SJSA1 (cell line): ENCODE data around the gene STIM1. TPM values are rescaled to one million over a fixed set of nuclear protein-coding genes. Genes with fewer than 3 reads are reported as not detected.
A peak's percentile ranks its signal among the peaks of the same experiment; 100 is the strongest.
"Not testable (repeated sequence)": the region's sequence is repeated elsewhere in the genome, so short reads cannot be mapped to it uniquely, and the experiment has no call there.

Source experiments
- DNase-seq, 2 experiments: peaks; one replicate each; pipeline ENCODE4 v3.0.0-alpha.2; 2015 to 2020; ENCODE audit warnings: low spot score in 2 of 2, low read depth in 1 of 2
- H3K27ac ChIP-seq: fragments of 250-450 bp; sonication (Bioruptor Pico); 2 replicates; pipeline ENCODE4 v1.5.1; 2020; ENCODE audit warnings: mild to moderate bottlenecking, moderate library complexity
- H3K27me3 ChIP-seq: fragments of 250-450 bp; sonication (Bioruptor Pico); replicated peaks from 2 replicates; pipeline ENCODE4 v1.5.1; 2020; ENCODE audit warnings: mild to moderate bottlenecking, moderate library complexity
- H3K36me3 ChIP-seq: fragments of 250-450 bp; sonication (Bioruptor Pico); 2 replicates; pipeline ENCODE4 v1.5.1; 2020; ENCODE audit warnings: mild to moderate bottlenecking
- H3K4me1 ChIP-seq: fragments of 250-450 bp; sonication (Bioruptor Pico); replicated peaks from 2 replicates; pipeline ENCODE4 v1.6.1; 2021; ENCODE audit warnings: mild to moderate bottlenecking
- H3K4me3 ChIP-seq: fragments of 250-450 bp; sonication (Bioruptor Pico); 2 replicates; pipeline ENCODE4 v1.5.1; 2020; ENCODE audit warnings: mild to moderate bottlenecking
- H3K9me3 ChIP-seq: fragments of 250-450 bp; sonication (Bioruptor Pico); replicated peaks from 2 replicates; pipeline ENCODE4 v1.5.1; 2020; ENCODE audit warnings: mild to moderate bottlenecking
- total RNA-seq: library from RNA; depleted of rRNA; stranded (reverse); fragments of >200 nt; shearing (Covaris generic); gene quantifications from 2 replicates; pipeline ENCODE4 v1.2.3, GENCODE V29; 2014; rRNA removed

The STIM1 gene
- total RNA-seq = 87.2 and 99.9 TPM in 2 replicates

DNA sequence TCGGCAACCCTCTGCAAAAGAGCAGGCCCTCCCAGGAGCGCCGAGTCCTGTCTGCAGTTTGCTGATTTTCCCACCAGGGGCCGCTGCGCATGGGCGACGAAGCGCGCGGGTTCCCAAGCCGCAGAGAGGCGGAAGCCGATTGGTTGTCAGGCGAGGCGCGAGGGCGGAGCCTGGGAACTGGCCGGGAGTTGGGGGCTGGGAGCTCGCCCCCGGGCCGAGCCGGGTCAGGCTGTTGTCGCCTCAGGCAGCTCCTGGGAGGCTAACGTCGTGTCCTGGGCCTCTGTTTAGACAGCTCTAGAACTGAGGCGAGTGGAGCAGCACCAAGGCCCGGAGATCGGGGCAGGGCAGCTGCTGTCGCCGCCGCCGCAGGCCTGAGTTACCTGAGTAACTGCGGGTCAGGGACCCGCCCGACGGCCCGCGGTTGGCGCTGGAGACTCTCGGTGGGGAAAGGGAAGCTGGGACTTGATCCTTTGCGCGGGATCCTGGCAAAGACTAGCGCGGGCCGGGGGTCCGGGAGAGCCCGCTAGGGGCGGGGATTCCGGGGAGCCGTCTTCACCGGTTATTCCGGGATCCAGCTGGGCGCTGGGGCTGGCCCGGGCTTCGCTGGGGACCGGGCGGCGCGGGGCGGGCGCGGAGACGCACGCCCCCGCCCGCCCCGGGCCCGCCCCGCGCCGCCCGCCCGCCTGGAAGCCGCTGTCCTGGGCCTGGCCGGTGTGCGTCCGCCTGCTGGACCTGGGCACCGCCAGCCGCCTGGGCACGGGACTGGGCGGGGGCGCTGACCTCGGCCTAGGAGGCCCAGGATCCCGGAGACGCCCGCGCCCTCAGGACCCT lies at the start of gene STIM1:
TSS of gene STIM1 (plus strand) at position 688 of the 831 bp plus-strand sequence. CDS start 607 bp downstream, outside the sequence.
- Histone ChIP-seq H3K9me3 (no peaks in the 10 kb centered on the region), H3K36me3 (peaks cover 6% of the 10 kb centered on the region; the same call in 1 of the 2 replicates), H3K4me1 (peaks cover 47% of the 10 kb centered on the region), H3K27ac (peak within 1 kb of the TSS; percentile 85), H3K27me3 (no peaks in the 10 kb centered on the region), H3K4me3 (peak within 1 kb of the TSS; percentile 82)
- DNase-seq = peak; percentile 98 to 99

- H3K27me3 ChIP-seq = no peaks in the 10 kb centered on the region
- peak; percentile 57 to 67 for DNase-seq
- H3K4me3 ChIP-seq = peak within 1 kb of the TSS; percentile 45
- peaks cover 12% of the 10 kb centered on the region for H3K4me1 ChIP-seq
- no peaks in the 10 kb centered on the region for H3K36me3 ChIP-seq
- H3K27ac ChIP-seq = no peak within 1 kb of the TSS
- no peaks in the 10 kb centered on the region for H3K9me3 ChIP-seq
Observed at GRCh38 chr11:3807909-3808860, 47.3 kb upstream of the STIM1 start, which contains the start of gene PGAP2. Gene PGAP2, plus strand, starts transcription at chr11:3808560. Its CDS starts 2,700 bp downstream, at chr11:3811260.

GRCh38 chr11:3808861-3809623 lies 46.4 kb upstream of the STIM1 start:
- H3K27ac ChIP-seq = no peak overlapping the region
- H3K4me1 ChIP-seq = peaks cover 12% of the 10 kb centered on the region

GRCh38 chr11:3809624-3809928 lies 45.9 kb upstream of the STIM1 start:
- no peaks in the 10 kb centered on the region for H3K27me3 ChIP-seq
- no peak for DNase-seq
- H3K9me3 ChIP-seq = no peaks in the 10 kb centered on the region
- no peaks in the 10 kb centered on the region for H3K36me3 ChIP-seq
- H3K4me1 ChIP-seq = peaks cover 12% of the 10 kb centered on the region
- no peak overlapping the region for H3K27ac ChIP-seq
- no peak overlapping the region for H3K4me3 ChIP-seq

More at GRCh38 chr11:3808861-3809623, 46.4 kb upstream of the STIM1 start:
- Histone ChIP-seq H3K4me3 (peak overlapping the region; percentile 45), H3K27me3 (no peaks in the 10 kb centered on the region), H3K9me3 (no peaks in the 10 kb centered on the region), H3K36me3 (no peaks in the 10 kb centered on the region)
- DNase-seq = peak in 1 of 2 experiments; percentile 31

DNA sequence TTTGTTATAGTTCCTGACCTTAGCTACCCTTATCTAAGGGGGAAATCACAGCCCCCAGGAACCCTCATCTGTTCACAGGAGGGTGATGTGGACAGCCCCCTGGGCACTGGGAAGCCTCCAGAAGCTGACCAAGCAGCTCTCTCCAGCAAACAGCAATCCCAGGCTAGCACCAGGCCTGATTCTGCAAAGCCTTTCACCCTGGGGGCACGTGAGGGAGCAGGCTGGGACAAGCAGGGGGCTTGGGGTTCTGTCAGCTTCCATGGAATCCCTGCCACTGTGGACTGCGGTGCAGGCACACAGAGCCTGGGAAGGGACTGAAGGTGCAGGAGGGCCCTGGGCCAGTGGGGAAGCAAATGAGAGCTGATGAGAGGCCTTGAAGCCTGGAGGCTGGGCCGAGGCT lies 45.0 kb upstream of the STIM1 start:
- Histone ChIP-seq H3K27me3 (no peaks in the 10 kb centered on the region), H3K9me3 (no peaks in the 10 kb centered on the region), H3K27ac (no peak overlapping the region), H3K4me1 (peaks cover 12% of the 10 kb centered on the region), H3K4me3 (no peak overlapping the region), H3K36me3 (no peaks in the 10 kb centered on the region)
- DNase-seq = no peak

GRCh38 chr11:3810951-3811350 lies 44.5 kb upstream of the STIM1 start:
- DNase-seq = no peak

DNA sequence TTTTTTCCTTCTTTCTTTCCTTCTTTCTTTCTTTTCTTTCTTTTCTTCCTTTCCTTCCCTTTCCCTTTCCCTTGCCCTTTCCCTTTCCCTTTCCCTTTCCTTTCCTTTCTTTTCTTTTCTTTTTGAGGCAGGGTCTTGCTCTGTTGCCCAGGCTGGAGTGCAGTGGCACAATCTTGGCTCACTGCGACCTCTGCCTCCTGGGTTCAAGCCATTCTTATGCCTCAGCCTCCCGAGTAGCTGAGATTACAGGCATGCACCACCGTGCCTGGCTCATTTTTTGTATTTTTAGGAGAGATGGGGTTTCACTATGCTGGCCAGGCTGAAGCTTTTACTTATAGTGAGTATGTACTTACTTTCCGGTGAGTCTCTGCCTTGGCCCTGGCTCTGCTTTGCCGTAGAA lies 40.6 kb upstream of the STIM1 start:
- not testable (repeated sequence) for DNase-seq, H3K4me1 ChIP-seq, H3K27me3 ChIP-seq, H3K4me3 ChIP-seq, H3K9me3 ChIP-seq, H3K27ac ChIP-seq, H3K36me3 ChIP-seq

More at GRCh38 chr11:3810951-3811350, 44.5 kb upstream of the STIM1 start:
- H3K27ac ChIP-seq = no peak overlapping the region
- no peak overlapping the region for H3K4me3 ChIP-seq
- H3K9me3 ChIP-seq = no peaks in the 10 kb centered on the region
- no peaks in the 10 kb centered on the region for H3K36me3 ChIP-seq
- H3K4me1 ChIP-seq = peaks cover 12% of the 10 kb centered on the region
- no peaks in the 10 kb centered on the region for H3K27me3 ChIP-seq

DNA sequence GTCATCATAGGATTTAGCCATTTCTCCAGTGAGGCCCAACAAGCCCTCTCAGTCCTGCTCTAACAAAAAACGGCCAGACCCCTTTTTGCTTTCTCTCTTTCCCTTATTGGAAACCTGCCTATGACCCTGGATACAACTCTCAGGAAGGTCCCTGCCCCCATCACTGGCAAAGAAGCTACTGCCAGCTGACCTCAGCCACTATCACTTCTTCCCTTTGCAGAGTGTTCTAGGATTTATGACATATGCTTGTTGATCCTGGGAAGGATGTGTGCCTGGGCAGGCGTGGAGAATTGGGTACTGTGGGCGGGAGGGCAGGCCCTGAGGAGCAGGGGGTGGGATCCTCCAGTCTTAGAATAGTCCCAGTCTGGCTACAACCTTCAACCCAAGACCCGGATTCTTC lies 39.6 kb upstream of the STIM1 start:
- Histone ChIP-seq H3K27ac (no peak overlapping the region), H3K36me3 (no peaks in the 10 kb centered on the region), H3K9me3 (peaks cover 2% of the 10 kb centered on the region; the same call in 1 of the 2 replicates), H3K4me3 (no peak overlapping the region), H3K27me3 (no peaks in the 10 kb centered on the region), H3K4me1 (no peaks in the 10 kb centered on the region)
- DNase-seq = no peak

GRCh38 chr11:3816673-3817072 lies 38.8 kb upstream of the STIM1 start:
- Histone ChIP-seq H3K36me3 (peaks cover 3% of the 10 kb centered on the region; the same call in 1 of the 2 replicates), H3K27ac (no peak overlapping the region), H3K27me3 (no peaks in the 10 kb centered on the region), H3K4me3 (no peak overlapping the region), H3K9me3 (peaks cover 2% of the 10 kb centered on the region; the same call in 1 of the 2 replicates), H3K4me1 (no peaks in the 10 kb centered on the region)
- DNase-seq = no peak

DNA sequence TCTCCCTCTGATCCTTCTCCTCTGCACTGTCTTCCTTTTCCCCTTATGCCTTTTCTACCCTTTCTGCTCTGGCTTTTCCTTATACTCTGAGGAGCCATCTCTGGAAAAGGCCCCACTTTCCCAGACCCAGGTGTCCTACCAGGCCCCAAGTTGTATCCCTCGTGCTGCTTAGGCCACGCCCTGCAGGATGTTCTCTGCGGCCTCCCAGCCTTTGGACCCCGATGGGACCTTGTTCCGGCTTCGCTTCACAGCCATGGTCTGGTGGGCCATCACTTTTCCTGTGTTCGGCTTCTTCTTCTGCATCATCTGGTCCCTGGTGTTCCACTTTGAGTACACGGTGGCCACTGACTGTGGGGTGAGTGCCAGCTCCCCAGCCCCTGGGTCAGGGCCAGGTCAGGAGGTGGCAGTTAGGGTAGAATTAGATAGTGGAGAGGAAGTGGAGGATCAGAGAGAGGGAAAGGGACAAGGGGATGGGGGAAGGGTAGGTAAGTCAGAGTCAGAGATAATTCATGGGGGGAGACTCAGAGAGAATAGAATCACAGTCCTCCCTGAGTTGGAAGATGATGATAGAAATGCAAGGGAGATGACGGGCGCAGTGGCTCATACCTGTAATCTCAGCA lies 38.2 kb upstream of the STIM1 start:
- no peak for DNase-seq
- H3K4me1 ChIP-seq = no peaks in the 10 kb centered on the region
- H3K27me3 ChIP-seq = no peaks in the 10 kb centered on the region
- peaks cover 2% of the 10 kb centered on the region; the same call in 1 of the 2 replicates for H3K9me3 ChIP-seq
- no peak overlapping the region for H3K27ac ChIP-seq
- H3K36me3 ChIP-seq = peaks cover 3% of the 10 kb centered on the region; the same call in 1 of the 2 replicates
- no peak overlapping the region for H3K4me3 ChIP-seq

DNA sequence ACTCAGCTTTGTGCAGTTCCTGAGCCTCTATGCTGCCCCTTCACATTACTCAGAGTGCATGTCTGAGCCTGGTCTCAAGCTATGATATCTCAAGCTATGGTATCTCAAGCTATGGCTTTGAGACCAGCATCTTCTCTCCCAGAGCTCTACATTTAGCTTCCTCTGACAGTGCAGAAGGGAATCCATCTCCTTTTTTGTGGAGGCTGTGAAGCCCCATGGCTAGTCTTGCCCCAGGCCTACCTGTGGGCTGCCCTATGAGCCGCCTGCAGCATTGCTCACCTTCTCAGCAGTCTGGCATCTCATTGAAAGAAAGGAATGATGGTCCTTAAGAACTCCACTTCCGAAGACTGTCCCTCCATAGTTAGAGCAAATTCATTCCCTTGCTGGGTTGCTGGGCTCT lies 34.5 kb upstream of the STIM1 start:
- no peak overlapping the region for H3K4me3 ChIP-seq
- H3K27ac ChIP-seq = no peak overlapping the region
- no peaks in the 10 kb centered on the region for H3K27me3 ChIP-seq
- peaks cover 18% of the 10 kb centered on the region for H3K36me3 ChIP-seq
- peaks cover 2% of the 10 kb centered on the region; the same call in 1 of the 2 replicates for H3K9me3 ChIP-seq
- DNase-seq = no peak
- no peaks in the 10 kb centered on the region for H3K4me1 ChIP-seq

DNA sequence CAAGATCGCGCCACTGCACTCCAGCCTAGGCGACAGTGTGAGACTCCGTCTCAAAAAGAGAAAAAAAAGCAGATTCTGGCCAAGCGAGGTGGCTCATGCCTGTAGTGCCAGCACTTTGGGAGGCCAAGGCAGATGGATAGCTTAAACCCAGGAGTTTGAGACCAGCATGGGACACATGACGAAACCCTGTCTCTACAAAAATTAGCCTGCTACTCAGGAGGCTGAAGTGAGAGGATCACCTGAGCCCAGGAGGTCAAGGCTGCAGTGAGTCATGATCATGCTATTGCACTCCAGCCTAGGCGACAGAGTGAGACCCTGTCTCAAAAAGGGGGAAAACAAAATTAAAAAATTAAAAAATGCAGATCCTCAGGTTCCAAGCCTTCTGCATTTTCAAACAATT lies 33.2 kb upstream of the STIM1 start:
- no peak overlapping the region for H3K4me3 ChIP-seq
- H3K36me3 ChIP-seq = peaks cover 32% of the 10 kb centered on the region
- H3K4me1 ChIP-seq = no peaks in the 10 kb centered on the region
- no peak for DNase-seq
- no peak overlapping the region for H3K27ac ChIP-seq
- H3K27me3 ChIP-seq = no peaks in the 10 kb centered on the region
- H3K9me3 ChIP-seq = 0 out of 2 replicates have a peak, but pooled peaks cover 2% of the 10 kb centered on the region

GRCh38 chr11:3823303-3823702 lies 32.2 kb upstream of the STIM1 start:
- DNase-seq = no peak
- Histone ChIP-seq H3K4me1 (no peaks in the 10 kb centered on the region), H3K9me3 (0 out of 2 replicates have a peak, but pooled peaks cover 2% of the 10 kb centered on the region), H3K4me3 (no peak overlapping the region), H3K36me3 (peaks cover 42% of the 10 kb centered on the region), H3K27ac (no peak overlapping the region), H3K27me3 (no peaks in the 10 kb centered on the region)
